Measurements from ENCODE around the gene IGSF23. TPM values are rescaled to one million over a fixed set of nuclear protein-coding genes. Genes with fewer than 3 reads are reported as not detected.

Gene IGSF23
- total and polyA plus RNA-seq, 2 of the 4 experiments (the other 2 are of a cell fraction), result 0.27 TPM; not detected in 1

- peak overlapping the region; percentile 2; the same call in 1 of the 2 replicates for H4K91ac ChIP-seq (ENCODE audit: insufficient read depth, low read depth, low read length)
- in situ Hi-C loops (cut with MboI; ENCODE audit: low sequenced_read_pairs) (no loop called here), intact Hi-C loops (cut with micrococcal nuclease) (no loop called here), dilution Hi-C loops (cut with HindIII; ENCODE audit: low sequenced_read_pairs, unreplicated experiment) (no loop called here)
- H2BK120ac ChIP-seq (ENCODE audit: low read depth, low read length), result no peak overlapping the region
- ChIA-PET POLR2A (ENCODE audit: unreplicated experiment) (no interaction called here), CTCF (no interaction called here)
- no peak overlapping the region for H2BK20ac ChIP-seq (ENCODE audit: low read depth, low read length)
- no peak overlapping the region for H3K18ac ChIP-seq (ENCODE audit: low read depth, low read length)
- TF ChIP-seq RCOR1 (IDR thresholded peaks at IDR 0.05; ENCODE audit: insufficient replicate concordance, low read length) (no peak), MAZ (IDR thresholded peaks at IDR 0.05; ENCODE audit: borderline replicate concordance, low read depth, low read length) (no peak), FOS (IDR thresholded peaks at IDR 0.05; ENCODE audit: low read depth, low read length) (no peak), SMC3 (IDR thresholded peaks at IDR 0.05; ENCODE audit: low read depth, low read length) (no peak), CEBPB (IDR thresholded peaks at IDR 0.05; ENCODE audit: low read depth, low read length) (no peak), NFE2L2 (IDR thresholded peaks at IDR 0.05; ENCODE audit: low read depth, low read length) (no peak), CHD1 (IDR thresholded peaks at IDR 0.05; ENCODE audit: low read depth, low read length) (no peak)
- peaks cover 54 to 81% of the 10 kb centered on the region in 2 experiments for H3K79me1 ChIP-seq (ENCODE audit: low read depth in 1 of 2, low read length in 2 of 2)
- H2BK15ac ChIP-seq (ENCODE audit: low read depth, low read length), result no peak overlapping the region; the same call in 2 of the 3 replicates
- no peak overlapping the region for H3K23ac ChIP-seq (ENCODE audit: low read depth, low read length)
- H3K9me3 ChIP-seq (ENCODE audit: control insufficient read depth, insufficient read depth, low read length), result no peaks in the 10 kb centered on the region
- peaks cover 37% of the 10 kb centered on the region for H3K9me1 ChIP-seq (ENCODE audit: insufficient read depth, low read length)
- no peak overlapping the region for H2BK5ac ChIP-seq (ENCODE audit: low read depth, low read length, poor library complexity, severe bottlenecking)
- peaks cover 60% of the 10 kb centered on the region for H4K20me1 ChIP-seq (ENCODE audit: insufficient read depth, low read length)
- H3K9ac ChIP-seq (ENCODE audit: low read depth, low read length), result no peak overlapping the region
- H3K56ac ChIP-seq (ENCODE audit: extremely low read depth, insufficient read depth, low read length), result no peak overlapping the region
- no peaks in the 10 kb centered on the region for H3K27me3 ChIP-seq (ENCODE audit: control insufficient read depth, insufficient read depth, low read length)
- no peak overlapping the region; the same call in 1 of the 2 replicates for H4K5ac ChIP-seq (ENCODE audit: low read depth, low read length)
- ATAC-seq (ENCODE audit: low read depth) (no peak), DNase-seq (no peak)
- H3K4me1 ChIP-seq (ENCODE audit: control insufficient read depth, insufficient read depth, low read length), result peaks cover 16% of the 10 kb centered on the region
- H2AK5ac ChIP-seq (ENCODE audit: low read depth, low read length), result peak overlapping the region; percentile 61; the same call in 1 of the 2 replicates
- H3K4me3 ChIP-seq (ENCODE audit: insufficient read depth, low read depth, low read length), result no peak overlapping the region
- H4K8ac ChIP-seq (ENCODE audit: low read depth in 2 of 2, low read length in 2 of 2), result no peak overlapping the region; a peak in 1 of 4 replicates
- BruUV-seq (replicated peaks), result no TSS peak
- peaks cover 47% of the 10 kb centered on the region for H3K36me3 ChIP-seq (ENCODE audit: control insufficient read depth, insufficient read depth, low read length)
- H3K4ac ChIP-seq (ENCODE audit: low read depth, low read length), result peak overlapping the region; percentile 36; the same call in 1 of the 2 replicates
- H3K27ac ChIP-seq (ENCODE audit: insufficient read depth, low read length), result peak overlapping the region; percentile 42; the same call in 1 of the 2 replicates
- H2AFZ ChIP-seq (replicated peaks; ENCODE audit: low read length, poor library complexity), result peak overlapping the region; percentile 18
- H3K14ac ChIP-seq (replicated peaks; ENCODE audit: low read depth, low read length), result 0 out of 2 replicates have a peak overlapping the region, but pooled peaks have one; percentile 29
- 79% methylated on average over 18 of the region's 31 CpGs; no CpG with 5 or more reads in 1 of the 2 experiments for WGBS, 2 experiments (ENCODE audit: extremely low coverage in 2 of 2, insufficient read length in 1 of 2)
- H2AK9ac ChIP-seq (replicated peaks; ENCODE audit: low read depth, low read length, poor library complexity), result peak overlapping the region; percentile 79
- H3K4me2 ChIP-seq (ENCODE audit: low read depth, low read length), result no peak overlapping the region; the same call in 1 of the 2 replicates
Observed at GRCh38 chr19:44647144-44647543, 33.8 kb downstream of the IGSF23 start.

All from IMR-90 (cell line).